Dermis microvascular lymphatic vessel endothelial cell (primary cell): Measurements from ENCODE around the gene POLR2H. TPM values are rescaled to one million over a fixed set of nuclear protein-coding genes. Genes with fewer than 3 reads are reported as not detected.

Experiments
- DNase-seq, 2 donors: peaks; one replicate each; pipeline versions ENCODE4 v3.0.0 to v3.0.0-alpha.2; 2010; ENCODE audit warnings: low read depth in 2 of 2
- total RNA-seq: library from RNA; depleted of rRNA; stranded (reverse); fragments of >200 nt; gene quantifications from 2 replicates; pipeline ENCODE4 v1.2.1, GENCODE V29; 2014

POLR2H gene
- total RNA-seq = 82.8 and 89.1 TPM in 2 replicates

DNA sequence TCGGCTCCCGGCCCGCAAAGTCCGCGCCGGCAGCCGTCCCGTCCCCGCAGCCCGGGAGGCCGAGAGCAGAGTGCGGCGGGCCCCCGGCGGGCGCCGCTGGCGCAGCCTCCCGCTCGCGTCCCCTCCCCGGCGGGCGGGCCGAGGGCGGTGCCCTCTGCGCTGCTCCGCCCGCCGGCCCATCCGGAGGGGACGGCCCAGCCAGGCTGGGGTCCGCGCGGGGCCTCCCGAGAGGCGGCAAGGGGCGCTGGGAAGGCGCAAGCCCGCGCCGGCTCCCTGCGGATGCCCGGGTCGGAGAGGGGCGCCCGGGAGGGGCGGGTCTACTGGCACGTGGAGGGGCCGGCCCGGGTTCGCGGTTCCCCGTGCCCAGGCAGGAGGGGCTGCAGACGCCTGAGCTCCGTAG is at the start of gene POLR2H, which contains the start of gene CLCN2:
Gene POLR2H (plus strand): TSS at position 179 of the 400 bp plus-strand sequence. CDS start 1,783 bp downstream, outside the sequence.
Gene CLCN2 (minus strand): TSS at position 74 of the 400 bp plus-strand sequence. CDS start 126 bp downstream, outside the sequence.
- DNase-seq = peak in 1 of 2 donors; percentile 61

DNA sequence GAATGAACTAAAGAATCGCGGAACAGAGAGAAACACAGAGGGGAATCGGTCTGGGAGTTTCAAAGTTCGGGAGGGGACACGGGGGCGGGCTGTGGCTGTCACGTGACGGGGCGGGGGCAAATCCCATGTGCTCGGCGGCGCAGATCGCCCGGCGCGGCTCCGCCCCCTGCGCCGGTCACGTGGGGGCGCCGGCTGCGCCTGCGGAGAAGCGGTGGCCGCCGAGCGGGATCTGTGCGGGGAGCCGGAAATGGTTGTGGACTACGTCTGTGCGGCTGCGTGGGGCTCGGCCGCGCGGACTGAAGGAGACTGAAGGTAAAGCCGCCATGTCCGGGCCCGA is 47.2 kb upstream of the POLR2H start, which contains the start of gene EIF4G1:
Gene EIF4G1 (plus strand): TSS at position 244 of the 337 bp plus-strand sequence. CDS start 1,191 bp downstream, outside the sequence.
- DNase-seq = peak; percentile 85 to 96

DNA sequence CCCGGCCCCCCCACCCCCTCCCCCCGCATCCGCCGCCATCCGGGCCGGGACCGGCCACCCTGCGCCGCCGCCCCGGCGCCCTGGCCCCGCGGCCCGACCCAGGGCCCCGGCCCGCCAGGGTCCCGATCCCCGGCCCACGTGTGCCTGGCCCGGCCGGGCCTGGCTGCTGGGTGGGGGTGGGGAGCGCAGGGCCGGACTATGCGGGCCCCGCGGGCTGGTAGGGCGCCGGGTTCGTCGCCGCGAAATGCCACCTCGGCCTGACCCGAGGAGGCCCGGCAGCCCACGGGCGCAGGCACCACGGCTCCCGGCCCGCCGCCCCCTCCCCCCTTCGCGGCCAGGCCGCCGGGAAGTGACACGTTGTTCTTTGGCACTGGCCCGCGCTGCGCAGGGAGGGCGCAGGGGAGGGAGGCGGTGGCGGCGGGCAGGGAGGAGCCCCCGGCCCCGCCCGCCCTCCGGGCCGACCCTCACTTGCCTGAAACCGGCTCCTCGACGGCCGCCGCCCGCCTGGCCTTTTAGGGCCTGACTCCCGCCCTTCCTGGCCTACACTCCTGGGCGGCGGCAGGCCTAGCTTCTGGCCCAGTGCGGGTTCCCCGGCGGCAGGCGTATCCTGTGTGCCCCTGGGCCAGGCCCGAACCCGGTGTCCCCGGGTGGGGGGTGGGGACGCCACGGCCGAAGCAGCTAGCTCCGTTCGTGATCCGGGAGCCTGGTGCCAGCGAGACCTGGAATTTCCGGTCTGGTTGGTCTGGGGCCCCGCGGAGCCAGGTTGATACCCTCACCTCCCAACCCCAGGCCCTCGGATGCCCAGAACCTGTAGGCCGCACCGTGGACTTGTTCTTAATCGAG is 46.6 kb upstream of the POLR2H start:
- DNase-seq = peak in 1 of 2 donors; percentile 90

DNA sequence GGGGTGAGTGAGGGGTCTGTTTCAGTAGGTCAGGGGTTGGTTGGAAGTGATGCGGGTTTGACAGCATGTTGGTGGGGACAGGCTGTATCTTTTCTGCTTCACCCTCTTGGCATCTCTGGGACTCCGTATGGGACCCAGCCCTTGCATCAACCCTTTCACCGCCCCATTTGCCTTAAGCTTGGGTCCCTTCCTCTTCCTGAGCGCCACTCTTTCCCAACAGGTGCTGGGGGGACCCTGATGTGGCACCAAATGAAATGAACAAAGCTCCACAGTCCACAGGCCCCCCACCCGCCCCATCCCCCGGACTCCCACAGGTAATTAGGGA is 46.0 kb upstream of the POLR2H start:
- no peak for DNase-seq

DNA sequence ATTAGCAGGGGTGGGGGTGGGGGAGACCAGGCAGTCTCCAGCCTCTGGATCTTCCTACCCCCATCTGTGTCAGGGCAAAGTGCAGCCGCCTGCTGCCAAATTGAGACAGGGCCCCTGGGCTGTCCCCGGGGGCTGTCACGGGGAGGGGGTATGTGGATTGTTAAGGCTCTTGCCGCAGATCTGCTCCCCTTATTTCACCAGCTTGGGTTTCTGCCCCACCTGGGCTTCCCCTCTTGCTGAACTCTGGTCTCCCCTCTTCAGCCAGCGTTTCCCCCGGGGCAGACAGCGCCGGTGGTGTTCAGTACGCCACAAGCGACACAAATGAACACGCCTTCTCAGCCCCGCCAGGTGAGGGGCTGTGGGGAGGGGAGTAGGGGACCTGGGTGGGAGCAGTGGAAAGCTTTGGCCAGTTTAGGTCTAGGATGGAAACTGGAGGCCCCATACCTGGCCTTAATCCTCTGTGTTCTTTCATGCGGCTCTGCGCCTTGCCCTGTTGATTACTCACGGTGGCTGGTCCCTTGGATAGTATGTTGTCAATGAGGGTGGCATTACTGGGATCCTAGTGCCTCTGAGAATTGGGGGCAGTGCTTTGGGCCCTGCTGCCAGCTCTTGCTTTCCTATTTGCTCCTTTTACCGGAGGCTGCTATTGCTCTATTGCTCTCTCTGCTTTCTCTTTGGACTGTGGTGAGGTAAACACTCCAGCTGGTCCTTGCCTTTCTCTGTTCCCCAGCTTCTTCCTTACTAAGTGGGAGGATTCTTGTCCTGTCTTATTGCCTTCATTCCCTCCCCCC is 45.4 kb upstream of the POLR2H start:
- DNase-seq = peak in 1 of 2 donors; percentile 21

DNA sequence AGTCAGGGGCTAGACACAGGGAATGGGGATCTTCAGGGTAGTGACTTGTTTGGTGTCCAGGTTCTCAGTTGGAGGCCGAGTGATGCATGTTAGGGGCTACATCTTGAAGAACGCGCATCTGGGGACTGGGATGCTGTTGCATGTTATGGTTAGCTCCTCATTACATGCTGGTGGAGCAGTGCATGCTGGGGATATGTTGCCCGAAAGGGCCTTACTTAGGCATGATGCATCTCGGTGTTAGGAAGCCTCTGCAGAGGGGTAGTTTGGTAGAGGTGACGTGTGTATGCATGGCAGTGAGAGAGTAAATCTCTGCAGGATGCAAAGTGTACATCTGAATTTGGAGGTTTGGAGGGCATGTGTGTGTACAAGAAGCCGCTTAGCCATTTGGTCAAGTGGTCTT is 44.7 kb upstream of the POLR2H start:
- DNase-seq = no peak

DNA sequence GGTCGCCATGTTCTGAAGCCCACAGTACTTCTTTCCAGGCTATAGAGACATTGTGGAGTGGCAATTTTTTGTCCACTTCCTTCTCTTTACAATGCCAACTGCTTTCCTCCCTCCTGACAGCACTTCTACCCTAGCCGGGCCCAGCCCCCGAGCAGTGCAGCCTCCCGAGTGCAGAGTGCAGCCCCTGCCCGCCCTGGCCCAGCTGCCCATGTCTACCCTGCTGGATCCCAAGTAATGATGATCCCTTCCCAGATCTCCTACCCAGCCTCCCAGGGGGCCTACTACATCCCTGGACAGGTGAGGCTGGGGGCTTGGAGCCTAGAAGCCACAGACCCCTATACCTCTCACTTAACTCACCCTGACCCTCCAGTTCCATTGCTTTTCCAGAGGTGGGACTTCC is 44.3 kb upstream of the POLR2H start:
- no peak for DNase-seq

DNA sequence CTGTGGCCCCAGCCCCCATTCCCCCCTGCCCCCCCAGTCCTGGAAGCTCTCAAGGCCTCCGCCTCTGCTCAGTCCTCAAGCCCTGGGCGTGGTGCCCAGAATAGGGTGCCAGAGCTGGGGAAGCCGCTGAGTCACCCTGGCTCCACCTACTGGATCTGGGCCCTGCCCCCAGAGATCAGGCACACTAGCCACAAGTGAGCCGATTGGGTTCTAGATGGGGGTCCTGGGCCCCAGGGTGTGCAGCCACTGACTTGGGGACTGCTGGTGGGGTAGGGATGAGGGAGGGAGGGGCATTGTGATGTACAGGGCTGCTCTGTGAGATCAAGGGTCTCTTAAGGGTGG is 41.4 kb upstream of the POLR2H start:
- peak in 1 of 2 donors; percentile 94 for DNase-seq

DNA sequence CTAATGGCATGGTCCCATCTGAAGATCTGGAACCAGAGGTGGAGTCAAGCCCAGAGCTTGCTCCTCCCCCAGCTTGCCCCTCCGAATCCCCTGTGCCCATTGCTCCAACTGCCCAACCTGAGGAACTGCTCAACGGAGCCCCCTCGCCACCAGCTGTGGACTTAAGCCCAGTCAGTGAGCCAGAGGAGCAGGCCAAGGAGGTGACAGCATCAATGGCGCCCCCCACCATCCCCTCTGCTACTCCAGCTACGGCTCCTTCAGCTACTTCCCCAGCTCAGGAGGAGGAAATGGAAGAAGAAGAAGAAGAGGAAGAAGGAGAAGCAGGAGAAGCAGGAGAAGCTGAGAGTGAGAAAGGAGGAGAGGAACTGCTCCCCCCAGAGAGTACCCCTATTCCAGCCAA is 39.8 kb upstream of the POLR2H start:
- no peak for DNase-seq

DNA sequence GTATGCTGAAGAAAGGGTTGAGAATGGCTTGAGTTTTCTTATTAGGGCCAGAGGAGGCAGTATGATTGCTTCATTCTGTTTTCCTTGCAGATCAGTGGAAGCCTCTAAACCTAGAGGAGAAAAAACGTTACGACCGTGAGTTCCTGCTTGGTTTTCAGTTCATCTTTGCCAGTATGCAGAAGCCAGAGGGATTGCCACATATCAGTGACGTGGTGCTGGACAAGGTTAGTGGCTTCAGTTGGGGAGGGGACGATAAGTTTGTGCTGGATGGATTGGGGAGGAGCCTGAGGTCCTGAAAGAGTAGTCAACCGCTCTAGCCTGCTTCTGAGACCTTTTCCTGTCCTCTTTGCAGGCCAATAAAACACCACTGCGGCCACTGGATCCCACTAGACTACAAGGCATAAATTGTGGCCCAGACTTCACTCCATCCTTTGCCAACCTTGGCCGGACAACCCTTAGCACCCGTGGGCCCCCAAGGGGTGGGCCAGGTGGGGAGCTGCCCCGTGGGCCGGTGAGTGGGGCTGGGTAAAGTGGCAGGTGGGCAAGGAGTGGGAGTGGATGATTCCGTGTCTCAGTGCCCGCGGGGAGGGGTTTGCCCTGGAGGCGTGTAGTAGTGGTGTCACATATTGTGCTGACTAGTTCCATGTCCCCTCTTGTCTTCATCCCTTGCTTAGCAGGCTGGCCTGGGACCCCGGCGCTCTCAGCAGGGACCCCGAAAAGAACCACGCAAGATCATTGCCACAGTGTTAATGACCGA is 38.6 kb upstream of the POLR2H start:
- no peak for DNase-seq

DNA sequence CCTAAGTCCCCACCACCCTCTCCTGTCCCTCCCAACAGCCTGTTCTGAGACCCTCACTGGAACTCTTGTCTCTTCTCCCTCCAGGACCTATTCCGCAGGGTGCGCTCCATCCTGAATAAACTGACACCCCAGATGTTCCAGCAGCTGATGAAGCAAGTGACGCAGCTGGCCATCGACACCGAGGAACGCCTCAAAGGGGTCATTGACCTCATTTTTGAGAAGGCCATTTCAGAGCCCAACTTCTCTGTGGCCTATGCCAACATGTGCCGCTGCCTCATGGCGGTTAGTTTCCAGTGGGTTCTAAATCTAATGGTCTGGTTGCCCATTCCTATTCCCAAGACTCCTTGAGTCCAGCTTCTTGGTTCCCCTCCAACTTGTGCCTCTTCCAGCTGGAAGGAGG is 37.8 kb upstream of the POLR2H start:
- no peak for DNase-seq

DNA sequence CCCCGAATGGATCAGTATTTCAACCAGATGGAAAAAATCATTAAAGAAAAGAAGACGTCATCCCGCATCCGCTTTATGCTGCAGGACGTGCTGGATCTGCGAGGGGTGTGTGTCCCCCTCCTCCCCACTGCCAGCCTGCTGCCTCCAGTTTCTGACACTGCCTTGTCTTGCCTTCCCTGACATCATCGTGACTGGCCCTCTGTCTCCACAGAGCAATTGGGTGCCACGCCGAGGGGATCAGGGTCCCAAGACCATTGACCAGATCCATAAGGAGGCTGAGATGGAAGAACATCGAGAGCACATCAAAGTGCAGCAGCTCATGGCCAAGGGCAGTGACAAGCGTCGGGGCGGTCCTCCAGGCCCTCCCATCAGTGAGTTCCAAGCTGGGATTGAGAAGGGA is 36.2 kb upstream of the POLR2H start:
- no peak for DNase-seq

DNA sequence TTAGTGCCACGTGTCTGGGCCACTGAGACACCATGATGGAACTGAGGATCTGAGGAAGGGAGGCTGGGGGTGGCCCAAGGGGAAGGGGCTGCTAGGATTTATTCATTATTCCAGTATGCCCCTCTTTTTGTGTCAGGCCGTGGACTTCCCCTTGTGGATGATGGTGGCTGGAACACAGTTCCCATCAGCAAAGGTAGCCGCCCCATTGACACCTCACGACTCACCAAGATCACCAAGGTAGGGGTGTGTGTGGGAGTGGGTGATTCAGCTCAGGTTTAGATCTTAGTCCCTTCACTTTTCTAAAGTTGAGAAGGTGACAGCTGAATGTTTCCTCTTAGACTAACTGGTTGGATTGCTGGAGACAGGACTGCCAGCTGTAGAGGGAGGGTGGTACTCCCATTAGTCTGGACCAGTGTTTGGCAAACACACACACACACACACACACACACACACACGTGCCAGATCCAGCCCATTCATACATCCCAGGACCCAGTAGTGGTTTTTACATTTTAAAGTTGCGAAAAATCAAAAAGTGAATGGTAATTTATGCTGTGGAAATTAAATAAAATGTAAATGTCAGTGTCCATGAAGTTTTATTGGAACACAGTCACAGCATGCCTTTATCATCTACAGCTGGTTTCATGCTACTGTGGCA is 35.7 kb upstream of the POLR2H start:
- DNase-seq = no peak

DNA sequence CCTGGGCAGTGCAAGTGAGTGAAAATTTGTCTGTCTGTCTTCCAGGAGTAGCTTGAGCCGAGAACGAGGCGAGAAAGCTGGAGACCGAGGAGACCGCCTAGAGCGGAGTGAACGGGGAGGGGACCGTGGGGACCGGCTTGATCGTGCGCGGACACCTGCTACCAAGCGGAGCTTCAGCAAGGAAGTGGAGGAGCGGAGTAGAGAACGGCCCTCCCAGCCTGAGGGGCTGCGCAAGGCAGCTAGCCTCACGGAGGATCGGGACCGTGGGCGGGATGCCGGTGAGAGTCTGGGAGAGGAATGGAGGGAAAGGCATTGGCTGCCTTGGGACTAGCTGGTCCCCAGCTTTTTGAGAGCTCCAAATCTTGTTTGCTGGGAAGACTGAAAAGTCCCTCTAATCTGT is 34.3 kb upstream of the POLR2H start:
- no peak for DNase-seq

DNA sequence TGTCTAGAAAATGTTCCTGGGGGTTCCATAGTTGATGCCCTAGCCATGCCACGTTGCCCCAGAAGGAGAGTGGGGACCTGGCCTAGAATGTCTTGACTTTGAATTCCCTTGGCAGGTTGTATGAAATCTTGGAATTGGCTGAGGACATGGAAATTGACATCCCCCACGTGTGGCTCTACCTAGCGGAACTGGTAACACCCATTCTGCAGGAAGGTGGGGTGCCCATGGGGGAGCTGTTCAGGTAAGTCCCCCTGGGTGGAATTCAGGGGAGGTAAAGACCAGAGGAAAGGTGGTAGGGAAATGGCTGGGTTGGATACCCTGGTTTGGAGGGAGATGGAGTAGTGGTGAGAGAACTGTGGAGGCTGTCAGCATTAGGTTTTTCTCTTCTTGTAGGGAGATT is 33.0 kb upstream of the POLR2H start:
- no peak for DNase-seq

DNA sequence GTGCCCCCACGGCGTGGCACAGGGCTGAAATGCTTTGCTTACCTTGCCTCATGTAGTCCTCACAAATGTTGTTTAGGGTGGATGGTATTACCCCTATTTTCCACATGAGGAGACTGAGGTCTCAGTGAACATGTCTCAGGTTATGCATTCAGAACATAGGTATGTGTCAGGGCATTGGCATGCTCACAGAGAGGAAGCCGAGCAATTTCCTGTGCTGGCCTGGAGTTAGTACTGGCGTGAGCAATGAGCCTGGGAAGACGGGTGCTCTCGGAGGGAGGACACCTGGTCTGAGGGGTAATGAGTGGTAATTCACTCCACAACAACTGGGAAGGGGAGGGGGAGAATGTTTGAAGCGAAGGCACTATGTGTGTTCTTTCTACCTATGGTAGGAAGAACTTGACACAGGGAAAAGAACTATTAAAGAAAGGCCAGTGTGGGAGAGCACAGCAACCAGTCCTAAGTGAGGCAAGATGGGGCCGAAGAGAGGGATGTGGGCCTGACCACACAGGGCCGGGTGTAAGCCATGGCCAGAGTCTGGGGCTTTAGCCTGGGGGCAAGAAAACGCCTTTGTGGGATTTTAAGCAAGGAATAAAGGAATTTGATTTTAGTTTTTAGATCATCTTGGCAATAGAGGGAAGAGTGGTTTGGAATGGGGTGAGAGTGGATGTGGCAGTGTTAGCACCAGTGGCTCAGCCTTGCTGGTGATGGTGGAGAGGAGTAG is 29.0 kb upstream of the POLR2H start:
- DNase-seq = peak; percentile 76 to 97

DNA sequence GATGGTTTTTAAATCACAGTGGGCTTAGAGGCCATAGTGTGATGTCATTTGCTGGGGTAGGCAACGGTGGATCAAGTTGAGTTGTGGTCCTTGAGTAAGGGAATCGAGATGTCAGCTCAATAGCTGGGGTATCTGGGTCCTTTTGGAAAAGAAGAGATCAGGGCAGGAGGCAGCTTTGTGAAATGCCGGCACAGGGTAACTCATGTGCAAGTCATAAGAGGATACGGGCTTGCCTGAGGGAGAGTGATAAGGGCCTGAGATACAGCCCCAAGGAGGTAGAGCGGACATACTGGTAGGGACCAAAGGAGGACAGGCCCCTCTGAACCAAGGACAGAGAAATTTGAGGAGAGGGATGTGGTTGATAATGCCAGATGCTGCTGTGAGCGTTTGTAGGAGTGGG is 28.3 kb upstream of the POLR2H start:
- DNase-seq = no peak

DNA sequence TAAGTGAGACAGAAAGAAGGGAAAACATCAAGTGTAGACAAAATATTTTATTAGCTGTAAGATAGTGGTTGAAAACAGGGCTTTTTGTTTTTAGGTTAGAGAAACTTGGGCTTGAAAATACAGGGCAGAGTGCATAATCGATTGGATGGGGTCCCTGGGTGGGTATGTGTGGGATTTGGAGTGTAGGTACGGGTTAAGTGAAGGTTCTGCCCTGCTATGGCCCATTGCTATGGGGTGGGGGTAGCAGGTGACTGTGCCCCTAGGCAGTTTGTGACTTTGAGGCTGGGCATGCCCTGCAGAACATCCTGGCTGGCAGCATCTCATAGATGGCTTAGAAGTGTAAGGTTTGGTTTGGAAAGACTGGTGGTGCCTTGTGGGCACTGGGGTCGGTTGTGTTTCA is 27.8 kb upstream of the POLR2H start:
- DNase-seq = no peak

DNA sequence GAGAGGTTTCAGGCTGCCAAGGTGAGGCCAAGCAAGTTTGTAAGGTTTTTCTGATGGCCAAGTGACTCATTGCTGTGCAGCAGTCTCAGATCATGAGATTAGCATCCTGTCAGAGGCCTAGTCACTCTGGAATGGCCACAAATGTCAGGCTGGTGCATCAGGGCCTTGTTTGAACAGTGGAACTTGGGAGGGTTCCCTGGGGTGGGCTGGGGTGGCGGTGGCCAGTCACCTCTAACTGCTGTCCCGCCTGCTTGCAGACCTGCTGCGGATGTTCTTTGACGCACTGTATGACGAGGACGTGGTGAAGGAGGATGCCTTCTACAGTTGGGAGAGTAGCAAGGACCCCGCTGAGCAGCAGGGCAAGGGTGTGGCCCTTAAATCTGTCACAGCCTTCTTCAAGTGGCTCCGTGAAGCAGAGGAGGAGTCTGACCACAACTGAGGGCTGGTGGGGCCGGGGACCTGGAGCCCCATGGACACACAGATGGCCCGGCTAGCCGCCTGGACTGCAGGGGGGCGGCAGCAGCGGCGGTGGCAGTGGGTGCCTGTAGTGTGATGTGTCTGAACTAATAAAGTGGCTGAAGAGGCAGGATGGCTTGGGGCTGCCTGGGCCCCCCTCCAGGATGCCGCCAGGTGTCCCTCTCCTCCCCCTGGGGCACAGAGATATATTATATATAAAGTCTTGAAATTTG is 26.9 kb upstream of the POLR2H start:
- peak in 1 of 2 donors; percentile 79 for DNase-seq

DNA sequence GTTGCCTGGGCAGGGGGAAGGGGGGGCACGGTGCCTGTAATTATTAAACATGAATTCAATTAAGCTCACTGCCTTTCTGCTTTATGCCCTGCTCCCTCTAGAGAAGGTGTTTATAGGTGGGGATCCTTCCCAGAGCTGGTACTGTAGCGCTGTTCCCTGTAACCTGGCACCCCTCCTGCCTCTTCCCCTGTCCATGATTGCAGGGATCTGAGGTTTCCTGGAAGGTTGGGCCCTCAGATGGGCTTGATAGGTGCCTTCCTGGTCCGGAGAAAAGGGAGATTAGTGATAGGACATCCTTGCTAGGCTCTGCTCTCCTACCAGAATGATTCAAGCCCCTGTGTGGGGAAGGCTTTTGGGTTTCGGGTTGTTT is 26.2 kb upstream of the POLR2H start:
- DNase-seq = no peak
